Endothelial cell of umbilical vein (primary cell): ENCODE results near the gene RNF125.

Experiments used
- CTCF ChIP-seq, 2 donors: IDR thresholded peaks; 1 replicate in 1 of 2; 2 replicates in 1 of 2; pipeline ENCODE4 v1.5.1; 2011; ENCODE audit warnings: low read length in 2 of 2, mild to moderate bottlenecking in 2 of 2, moderate library complexity in 2 of 2, control low read depth in 1 of 2, inconsistent platforms in 1 of 2, low read depth in 1 of 2; ENCODE audit not compliant: insufficient read depth in 1 of 2; ENCODE audit errors: extremely low read depth in 1 of 2
- MAX ChIP-seq: IDR thresholded peaks from 2 replicates; pipeline ENCODE4 v1.6.1; 2011; ENCODE audit not compliant: insufficient read depth, insufficient read length
- MYC ChIP-seq: IDR thresholded peaks from one replicate; pipeline ENCODE4 v1.6.1; 2011; ENCODE audit warnings: mild to moderate bottlenecking, low read depth, low read length

DNA sequence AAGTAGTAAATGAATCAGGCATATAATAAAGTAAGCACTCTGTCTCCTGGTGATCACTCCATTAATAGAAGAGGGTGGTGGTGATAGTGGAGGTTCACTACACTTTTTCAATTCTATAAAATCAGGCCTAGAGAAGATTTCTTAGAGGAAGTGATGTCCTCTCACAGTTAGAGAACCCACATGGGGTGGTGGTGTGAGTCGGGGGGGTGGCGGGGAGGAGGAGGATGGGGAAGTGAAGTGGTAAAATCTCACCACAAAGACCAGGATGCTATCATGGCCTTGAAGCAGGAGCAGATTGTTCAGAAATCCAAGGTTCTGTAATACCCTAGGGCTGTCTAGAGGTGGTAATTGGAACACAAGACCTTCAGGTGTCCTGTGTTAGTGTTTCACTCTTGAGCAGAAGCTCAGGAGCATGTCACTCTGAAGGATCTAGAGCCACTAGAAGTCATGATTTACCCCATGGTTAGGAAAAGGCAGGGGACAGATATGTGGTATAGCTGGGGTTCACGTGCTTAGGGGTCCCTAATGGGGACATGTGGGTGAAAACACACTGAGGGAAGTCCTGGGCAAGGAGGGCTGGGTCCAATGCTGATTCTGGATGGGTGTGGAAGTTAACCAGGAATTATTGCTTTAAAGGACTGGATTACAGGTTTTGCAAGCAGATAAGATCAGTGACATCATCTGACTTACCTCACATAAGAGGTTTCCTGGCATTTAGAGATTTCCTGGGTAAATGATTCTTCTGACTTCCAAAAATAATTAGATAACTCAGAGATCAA is 31.0 kb downstream of the RNF125 start:
- TF ChIP-seq CTCF (IDR thresholded peaks at IDR 0.05; ENCODE audit: extremely low read depth in 1 of 2, insufficient read depth in 1 of 2, low read depth in 1 of 2, low read length in 2 of 2) (no peak), MAX (no peak), MYC (no peak)
